GM12872 (cell line): ENCODE results near the gene LMAN1L.

Experiments used
- CTCF ChIP-seq: IDR thresholded peaks from 3 replicates; pipeline ENCODE4 v1.5.1; 2011; ENCODE audit warnings: low read depth, mild to moderate bottlenecking, low read length, moderate library complexity; ENCODE audit not compliant: insufficient read depth

LMAN1L gene

GRCh38 chr15:74832826-74833225 lies 20.2 kb downstream of the LMAN1L start:
- no peak for TF ChIP-seq CTCF

- no peak for TF ChIP-seq CTCF
These were observed 20.9 kb downstream of the LMAN1L start for GRCh38 chr15:74833376-74834107.

- TF ChIP-seq CTCF = peak; percentile 83
These were observed 22.7 kb downstream of the LMAN1L start for GRCh38 chr15:74835312-74835823.

GRCh38 chr15:74836846-74837245 lies 24.2 kb downstream of the LMAN1L start:
- no peak for TF ChIP-seq CTCF

- TF ChIP-seq CTCF = no peak
These were observed 25.0 kb downstream of the LMAN1L start for GRCh38 chr15:74837482-74838136.

- no peak for TF ChIP-seq CTCF
These were observed 25.5 kb downstream of the LMAN1L start for GRCh38 chr15:74838137-74838516.

GRCh38 chr15:74838746-74839525 lies 26.3 kb downstream of the LMAN1L start:
- no peak for TF ChIP-seq CTCF
